Right lobe of liver (tissue), 6 donors: ENCODE results near the gene PLPP7. TPM values are rescaled to one million over a fixed set of nuclear protein-coding genes. Genes with fewer than 3 reads are reported as not detected.

Experiments used
- ATAC-seq, 4 donors: fragments of 200-7000 bp; cut with Tn5 transposase; one replicate each; pipeline ENCODE4 v1.9.1; 2020; ENCODE audit warnings: mild to moderate bottlenecking in 4 of 4, moderate library complexity in 4 of 4
- DNase-seq, 3 donors: peaks; one replicate each; pipeline ENCODE4 v3.0.0-alpha.2; 2020
- H3K27ac ChIP-seq, 3 donors: fragments of 200-600 bp; one replicate each; pipeline ENCODE4 v1.8.0; 2022
- H3K27me3 ChIP-seq, 2 donors: fragments of 200-600 bp; one replicate each; pipeline ENCODE4 v1.8.0; 2022
- H3K36me3 ChIP-seq, 4 donors: fragments of 200-600 bp; sonication (generic) in 1 of 4; one replicate each; pipeline versions ENCODE4 v1.5.1 to v1.8.0; 2017 to 2022; ENCODE audit warnings: control low read depth in 1 of 4
- H3K4me1 ChIP-seq, 4 donors: fragments of 200-600 bp; sonication (generic) in 1 of 4; one replicate each; pipeline versions ENCODE4 v1.5.1 to v1.8.0; 2017 to 2022; ENCODE audit warnings: control low read depth in 1 of 4
- H3K4me3 ChIP-seq, 3 donors: fragments of 200-600 bp; one replicate each; pipeline ENCODE4 v1.8.0; 2022
- H3K9me3 ChIP-seq, 4 donors: fragments of 200-600 bp; sonication (generic) in 1 of 4; one replicate each; pipeline versions ENCODE4 v1.5.1 to v1.8.0; 2017 to 2022; ENCODE audit warnings: control low read depth in 1 of 4
- CTCF ChIP-seq, 4 donors: fragments of 200-600 bp in 3 of 4; fragments of 450-650 bp in 1 of 4; IDR thresholded peaks; one replicate each; pipeline versions ENCODE4 v1.5.1 to v1.8.0; 2016 to 2022; ENCODE audit warnings: antibody characterized with exemption in 4 of 4, mild to moderate bottlenecking in 2 of 4
- POLR2A ChIP-seq: fragments of 450-650 bp; IDR thresholded peaks from one replicate; pipeline ENCODE4 v1.6.1; 2017; ENCODE audit warnings: antibody characterized with exemption, mild to moderate bottlenecking
- WGBS: methylation state at CpG from one replicate; pipeline ENCODE4 v1.1.6; 2018; ENCODE audit warnings: low coverage, low lambda C conversion rate; ENCODE audit not compliant: insufficient coverage; ENCODE audit errors: missing lambda C conversion rate; 5-methylcytosine and 5-hydroxymethylcytosine counted together
- intact Hi-C, 2 donors: fragments of 100-400 bp; cut with DNase I; formaldehyde crosslinking; loops; one replicate each; pipeline versions ENCODE4 v1.11.2 to v1.14.1; 2022
- total RNA-seq, 6 experiments: library from RNA; depleted of rRNA in 2 of 6; stranded (reverse); fragments of >200 nt in 2 of 6; fragmentation: NEBNext Ultra II Directional in 3 of 6; extraction: Animal tissue kit (Norgen Biotek cat#: 25700) in 3 of 6; gene quantifications; one replicate each; pipeline versions ENCODE4 v1.1.0 to v1.2.4, GENCODE V29; 2016 to 2023
- donor health status: DM: no; HTN: yes; CAD: no.
- donor health status: DM: no; HTN: no; CAD: no.
- donor health status: DM: no; HTN: no; CAD: no.
- donor health status: DM: no; HTN: yes; CAD: no.
- donor health status: DM: no; HTN: yes; CAD: no.

The PLPP7 gene
- total RNA-seq, 6 experiments from 2014 or later, result 0.11 to 0.43 (median 0.22) TPM; not detected in 1

- H3K27ac ChIP-seq, result no peak overlapping the region
- H3K9me3 ChIP-seq, result no peaks in the 10 kb centered on the region
- TF ChIP-seq POLR2A, result no peak
- TF ChIP-seq CTCF (IDR thresholded peaks at IDR 0.05), result no peak
- no peak for DNase-seq
- H3K4me3 ChIP-seq, result no peak overlapping the region
- no peaks in the 10 kb centered on the region for H3K36me3 ChIP-seq
- H3K4me1 ChIP-seq, result no peaks in the 10 kb centered on the region
- WGBS, result 93% methylated on average over 2 of the region's 12 CpGs
- H3K27me3 ChIP-seq, result no peaks in the 10 kb centered on the region
- intact Hi-C loops, result no loop called here
- ATAC-seq, result no peak
Observed at GRCh38 chr9:131298816-131299215, 9.3 kb downstream of the PLPP7 start.

- intact Hi-C loops, result no loop called here
- no peak overlapping the region for H3K4me3 ChIP-seq
- no peaks in the 10 kb centered on the region for H3K4me1 ChIP-seq
- H3K36me3 ChIP-seq, result no peaks in the 10 kb centered on the region
- H3K9me3 ChIP-seq, result no peaks in the 10 kb centered on the region
- no peak for TF ChIP-seq CTCF (IDR thresholded peaks at IDR 0.05)
- TF ChIP-seq POLR2A, result no peak
- DNase-seq (no peak), ATAC-seq (no peak)
- H3K27ac ChIP-seq, result no peak overlapping the region
- no peaks in the 10 kb centered on the region for H3K27me3 ChIP-seq
- WGBS, result 51% methylated on average over 8 of the region's 22 CpGs
Observed at GRCh38 chr9:131299346-131299960, 9.9 kb downstream of the PLPP7 start.

- WGBS, result 48% methylated on average over 3 of the region's 5 CpGs
- no peak for DNase-seq
- no peak overlapping the region for H3K4me3 ChIP-seq
- no peaks in the 10 kb centered on the region for H3K27me3 ChIP-seq
- H3K36me3 ChIP-seq, result no peaks in the 10 kb centered on the region
- H3K27ac ChIP-seq, result no peak overlapping the region
- ATAC-seq, result no peak
- H3K9me3 ChIP-seq, result no peaks in the 10 kb centered on the region
- H3K4me1 ChIP-seq, result no peaks in the 10 kb centered on the region
- intact Hi-C loops, result no loop called here
- TF ChIP-seq CTCF (IDR thresholded peaks at IDR 0.05) (no peak), POLR2A (no peak)
Observed at GRCh38 chr9:131299961-131300347, 10.4 kb downstream of the PLPP7 start.

- intact Hi-C loops, result no loop called here
- no peak for DNase-seq
- no peaks in the 10 kb centered on the region for H3K9me3 ChIP-seq
- no peak for ATAC-seq
- H3K4me3 ChIP-seq, result no peak overlapping the region
- H3K36me3 ChIP-seq, result no peaks in the 10 kb centered on the region
- no peaks in the 10 kb centered on the region for H3K27me3 ChIP-seq
- no peak overlapping the region for H3K27ac ChIP-seq
- H3K4me1 ChIP-seq, result no peaks in the 10 kb centered on the region
- TF ChIP-seq POLR2A, result no peak
- no peak for TF ChIP-seq CTCF (IDR thresholded peaks at IDR 0.05)
Observed at GRCh38 chr9:131300444-131300843, 10.9 kb downstream of the PLPP7 start.
